SU-DHL-6 (cell line): Measurements from ENCODE around the gene ZNF496.
"Not testable (repeated sequence)": the region's sequence is repeated elsewhere in the genome, so short reads cannot be mapped to it uniquely, and the experiment has no call there.

Source experiments
- H2AFZ ChIP-seq: fragments of 200-600 bp; sonication (generic); 2 replicates; pipeline ENCODE4 v1.6.1; 2014; ENCODE audit warnings: low read depth, mild to moderate bottlenecking, moderate library complexity, mixed read lengths, antibody characterized with exemption, low read length; ENCODE audit not compliant: severe bottlenecking
- H3F3A ChIP-seq: fragments of 200-600 bp; shearing (Covaris generic); 2 replicates; pipeline ENCODE4 v1.6.0; 2016; ENCODE audit warnings: antibody characterized with exemption, mild to moderate bottlenecking; ENCODE audit not compliant: insufficient read depth
- H3K27ac ChIP-seq: fragments of 200-600 bp; sonication (generic); 2 replicates; pipeline ENCODE4 v1.5.1; 2016; ENCODE audit warnings: low read depth, mild to moderate bottlenecking, low read length, moderate library complexity, mixed read lengths
- H3K27me3 ChIP-seq: fragments of 200-600 bp; sonication (generic), shearing (Covaris generic); 2 replicates; pipeline ENCODE4 v1.6.0; 2014; ENCODE audit warnings: mild to moderate bottlenecking, low read length
- H3K36me3 ChIP-seq: fragments of 200-600 bp; sonication (generic); 2 replicates; pipeline ENCODE4 v1.6.1; 2014; ENCODE audit warnings: mild to moderate bottlenecking, low read length, mixed read lengths
- H3K4me2 ChIP-seq: fragments of 300-600, 200-600 bp; shearing (Covaris generic), sonication (generic); 2 replicates; pipeline ENCODE4 v1.6.0; 2014; ENCODE audit warnings: low read length, low read depth, mild to moderate bottlenecking; ENCODE audit not compliant: poor library complexity, severe bottlenecking
- H3K4me3 ChIP-seq: fragments of 200-600 bp; sonication (generic); 2 replicates; pipeline ENCODE4 v1.5.1; 2014; ENCODE audit warnings: antibody characterized with exemption, low read length, mild to moderate bottlenecking, mixed read lengths; ENCODE audit not compliant: insufficient read depth, poor library complexity, severe bottlenecking
- H3K79me2 ChIP-seq: fragments of 200-600 bp; sonication (generic); 2 replicates; pipeline ENCODE4 v1.6.1; 2014; ENCODE audit warnings: mild to moderate bottlenecking, low read length, moderate library complexity; ENCODE audit not compliant: insufficient read depth
- H3K9ac ChIP-seq: fragments of 200-600 bp; sonication (generic); 2 replicates; pipeline ENCODE4 v1.7.0; 2014; ENCODE audit warnings: mild to moderate bottlenecking, low read length
- H3K9me2 ChIP-seq: fragments of 200-600 bp; sonication (generic); replicated peaks from 2 replicates; pipeline ENCODE4 v1.6.1; 2014; ENCODE audit warnings: low read length; ENCODE audit not compliant: insufficient read depth
- H3K9me3 ChIP-seq: fragments of 200-600 bp; sonication (generic); 2 replicates; pipeline ENCODE4 v1.6.1; 2014; ENCODE audit warnings: low read length, mixed read lengths; ENCODE audit not compliant: insufficient read depth
- H4K20me1 ChIP-seq: fragments of 200-600 bp; sonication (generic); 2 replicates; pipeline ENCODE4 v1.6.1; 2014; ENCODE audit warnings: low read depth, mild to moderate bottlenecking, antibody characterized with exemption, low read length, moderate library complexity, mixed read lengths
- EZH2phosphoT487 ChIP-seq: fragments of 200-600 bp; sonication (generic), shearing (Covaris generic); conservative IDR thresholded peaks from 2 replicates; pipeline ENCODE4 v1.6.1; 2018; ENCODE audit warnings: mild to moderate bottlenecking, antibody characterized with exemption, low read length, moderate library complexity, mixed read lengths
- TF ChIP-seq, protein P1 (sequence below): fragments of 200-600 bp; sonication (generic); IDR thresholded peaks from one replicate; pipeline ENCODE4 v1.5.1; 2017; ENCODE audit warnings: antibody characterized with exemption, mild to moderate bottlenecking, low read length, moderate library complexity; ENCODE audit not compliant: insufficient read depth, poor library complexity, severe bottlenecking

Gene ZNF496

DNA sequence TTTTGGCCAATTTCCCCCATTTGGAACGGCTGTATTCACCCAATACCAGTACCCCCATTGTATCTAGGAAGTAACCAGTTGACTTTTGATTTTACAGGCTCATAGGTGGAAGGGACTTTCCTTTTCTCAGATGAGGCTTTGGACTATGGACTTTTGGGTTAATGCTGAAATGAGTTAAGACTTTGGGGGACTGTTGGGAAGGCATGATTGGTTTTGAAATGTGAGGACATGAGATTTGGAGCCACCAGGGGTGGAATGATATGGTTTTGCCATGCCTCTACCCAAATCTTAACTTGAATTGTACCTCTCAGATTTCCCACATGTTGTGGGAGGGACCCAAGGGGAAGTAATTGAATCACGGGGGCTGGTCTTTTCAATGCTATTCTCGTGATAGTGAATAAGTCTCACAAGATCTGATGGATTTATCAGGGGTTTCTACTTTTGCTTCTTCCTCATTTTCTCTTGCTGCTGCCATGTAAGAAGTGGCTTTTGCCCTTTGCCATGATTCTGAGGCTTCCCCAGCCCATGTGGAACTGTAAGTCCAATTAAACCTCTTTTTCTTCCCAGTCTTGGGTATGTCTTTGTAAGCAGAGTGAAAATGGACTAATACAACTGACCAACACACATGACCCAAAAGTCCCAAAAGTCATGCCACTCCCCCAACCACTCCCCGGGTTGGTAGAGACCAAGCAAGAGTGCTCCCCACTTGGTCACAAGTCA is 35.4 kb upstream of the ZNF496 start:
- Histone ChIP-seq H3K27me3 (no peaks in the 10 kb centered on the region), H4K20me1 (no peaks in the 10 kb centered on the region), H3K4me2 (no peak overlapping the region), H3K9me2 (no peaks in the 10 kb centered on the region), H3K36me3 (no peaks in the 10 kb centered on the region), H2AFZ (no peak overlapping the region), H3K4me3 (no peak overlapping the region), H3K9me3 (peaks cover 4% of the 10 kb centered on the region; the same call in 1 of the 2 replicates), H3F3A (no peaks in the 10 kb centered on the region), H3K79me2 (no peaks in the 10 kb centered on the region), H3K9ac (no peak overlapping the region), H3K27ac (no peak overlapping the region)
- TF ChIP-seq EZH2phosphoT487 = no peak

- not testable (repeated sequence) for H2AFZ ChIP-seq, H3K9me2 ChIP-seq, H3F3A ChIP-seq, H3K36me3 ChIP-seq, H3K27me3 ChIP-seq, H4K20me1 ChIP-seq, H3K4me2 ChIP-seq, H3K4me3 ChIP-seq, H3K9ac ChIP-seq, H3K9me3 ChIP-seq, H3K79me2 ChIP-seq, H3K27ac ChIP-seq
These were observed 34.7 kb upstream of the ZNF496 start for GRCh38 chr1:247366345-247366744.

DNA sequence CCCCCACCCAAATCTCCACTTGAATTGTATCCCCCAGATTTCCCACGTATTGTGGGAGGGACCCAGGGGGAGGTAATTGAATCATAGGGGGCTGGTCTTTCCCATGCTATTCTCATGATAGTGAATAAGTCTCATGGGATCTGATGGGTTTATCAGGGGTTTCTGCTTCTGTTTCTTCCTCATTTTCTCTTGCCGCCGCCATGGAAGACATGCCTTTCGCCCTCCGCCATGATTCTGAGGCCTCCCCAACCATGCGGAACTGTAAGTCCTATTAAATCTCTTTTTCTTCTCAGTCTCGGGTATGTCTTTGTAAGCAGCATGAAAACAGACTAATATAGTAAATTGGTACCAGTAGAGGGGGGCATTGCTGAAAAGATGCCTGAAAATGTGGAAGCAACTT is 33.4 kb upstream of the ZNF496 start:
- Histone ChIP-seq H3K79me2 (no peaks in the 10 kb centered on the region), H3F3A (no peaks in the 10 kb centered on the region), H3K4me2 (no peak overlapping the region), H3K9me3 (peaks cover 4% of the 10 kb centered on the region; the same call in 1 of the 2 replicates), H3K36me3 (no peaks in the 10 kb centered on the region), H3K4me3 (no peak overlapping the region), H2AFZ (no peak overlapping the region), H4K20me1 (no peaks in the 10 kb centered on the region), H3K9me2 (no peaks in the 10 kb centered on the region), H3K9ac (no peak overlapping the region), H3K27me3 (no peaks in the 10 kb centered on the region), H3K27ac (no peak overlapping the region)
- TF ChIP-seq EZH2phosphoT487 = no peak
- TF ChIP-seq, protein P1, sequence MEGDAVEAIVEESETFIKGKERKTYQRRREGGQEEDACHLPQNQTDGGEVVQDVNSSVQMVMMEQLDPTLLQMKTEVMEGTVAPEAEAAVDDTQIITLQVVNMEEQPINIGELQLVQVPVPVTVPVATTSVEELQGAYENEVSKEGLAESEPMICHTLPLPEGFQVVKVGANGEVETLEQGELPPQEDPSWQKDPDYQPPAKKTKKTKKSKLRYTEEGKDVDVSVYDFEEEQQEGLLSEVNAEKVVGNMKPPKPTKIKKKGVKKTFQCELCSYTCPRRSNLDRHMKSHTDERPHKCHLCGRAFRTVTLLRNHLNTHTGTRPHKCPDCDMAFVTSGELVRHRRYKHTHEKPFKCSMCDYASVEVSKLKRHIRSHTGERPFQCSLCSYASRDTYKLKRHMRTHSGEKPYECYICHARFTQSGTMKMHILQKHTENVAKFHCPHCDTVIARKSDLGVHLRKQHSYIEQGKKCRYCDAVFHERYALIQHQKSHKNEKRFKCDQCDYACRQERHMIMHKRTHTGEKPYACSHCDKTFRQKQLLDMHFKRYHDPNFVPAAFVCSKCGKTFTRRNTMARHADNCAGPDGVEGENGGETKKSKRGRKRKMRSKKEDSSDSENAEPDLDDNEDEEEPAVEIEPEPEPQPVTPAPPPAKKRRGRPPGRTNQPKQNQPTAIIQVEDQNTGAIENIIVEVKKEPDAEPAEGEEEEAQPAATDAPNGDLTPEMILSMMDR = no peak

- H2AFZ ChIP-seq, H4K20me1 ChIP-seq, H3K4me2 ChIP-seq, H3K27ac ChIP-seq, H3K36me3 ChIP-seq, H3K4me3 ChIP-seq, H3F3A ChIP-seq, H3K79me2 ChIP-seq, H3K9me3 ChIP-seq, H3K9ac ChIP-seq, H3K9me2 ChIP-seq, H3K27me3 ChIP-seq: not testable (repeated sequence)
These were observed 31.3 kb upstream of the ZNF496 start for GRCh38 chr1:247363000-247363399.

- H3K27me3 ChIP-seq = no peaks in the 10 kb centered on the region
- H3K36me3 ChIP-seq = no peaks in the 10 kb centered on the region
- no peaks in the 10 kb centered on the region for H4K20me1 ChIP-seq
- H2AFZ ChIP-seq = no peak overlapping the region
- no peak overlapping the region for H3K4me2 ChIP-seq
- no peak overlapping the region for H3K9ac ChIP-seq
- H3K4me3 ChIP-seq = no peak overlapping the region
- H3K9me3 ChIP-seq = peaks cover 4% of the 10 kb centered on the region; the same call in 1 of the 2 replicates
- no peak for TF ChIP-seq EZH2phosphoT487
- TF ChIP-seq, protein P1 = no peak
- no peaks in the 10 kb centered on the region for H3K9me2 ChIP-seq
- H3K79me2 ChIP-seq = no peaks in the 10 kb centered on the region
- H3K27ac ChIP-seq = no peak overlapping the region
- no peaks in the 10 kb centered on the region for H3F3A ChIP-seq
These were observed 30.5 kb upstream of the ZNF496 start for GRCh38 chr1:247362153-247362552.
